Fibroblast of lung (primary cell): ENCODE results near the gene SUSD1. TPM values are rescaled to one million over a fixed set of nuclear protein-coding genes. Genes with fewer than 3 reads are reported as not detected.

Source experiments
- DNase-seq, 2 donors: peaks; one replicate each; pipeline versions ENCODE4 v3.0.0 to v3.0.0-alpha.2; 2010; ENCODE audit warnings: low read depth in 2 of 2
- H2AFZ ChIP-seq: 2 replicates; pipeline ENCODE4 v1.5.1; 2012; ENCODE audit warnings: low read length, control low read depth, inconsistent platforms
- H3K27ac ChIP-seq: 2 replicates; pipeline ENCODE4 v1.5.1; 2011; ENCODE audit warnings: low read length, control low read depth; ENCODE audit not compliant: insufficient read depth
- H3K27me3 ChIP-seq: 2 replicates; pipeline ENCODE4 v1.5.1; 2011; ENCODE audit warnings: mild to moderate bottlenecking, low read length; ENCODE audit not compliant: control insufficient read depth, insufficient read depth
- H3K36me3 ChIP-seq: 2 replicates; pipeline ENCODE4 v1.5.1; 2011; ENCODE audit warnings: low read length; ENCODE audit not compliant: control insufficient read depth, insufficient read depth
- H3K4me1 ChIP-seq: 2 replicates; pipeline ENCODE4 v1.5.1; 2011; ENCODE audit warnings: low read length; ENCODE audit not compliant: control insufficient read depth, insufficient read depth; ENCODE audit errors: extremely low read depth
- H3K4me2 ChIP-seq: 2 replicates; pipeline ENCODE4 v1.5.1; 2011; ENCODE audit warnings: low read length, control low read depth; ENCODE audit not compliant: insufficient read depth; ENCODE audit errors: extremely low read depth
- H3K4me3 ChIP-seq, 4 experiments: fragments of 200-600 bp in 1 of 4; sonication (generic) in 1 of 4; replicated peaks in 1 of 4; 2 replicates each; pipeline ENCODE4 v1.5.1; 2011 to 2016; ENCODE audit warnings: low read length in 4 of 4, low read depth in 3 of 4, mild to moderate bottlenecking in 3 of 4, control low read depth in 2 of 4, inconsistent platforms in 1 of 4, mixed read lengths in 1 of 4; ENCODE audit not compliant: insufficient read depth in 1 of 4; ENCODE audit errors: control extremely low read depth in 1 of 4
- H3K79me2 ChIP-seq: 2 replicates; pipeline ENCODE4 v1.5.1; 2012; ENCODE audit warnings: mild to moderate bottlenecking, low read length, inconsistent platforms; ENCODE audit not compliant: control insufficient read depth, insufficient read depth
- H3K9ac ChIP-seq: 2 replicates; pipeline ENCODE4 v1.5.1; 2011; ENCODE audit warnings: mild to moderate bottlenecking, low read length, control low read depth; ENCODE audit not compliant: insufficient read depth
- H3K9me3 ChIP-seq: 2 replicates; pipeline ENCODE4 v1.5.1; 2012; ENCODE audit warnings: low read depth, low read length; ENCODE audit not compliant: control insufficient read depth, insufficient read depth
- H4K20me1 ChIP-seq: 2 replicates; pipeline ENCODE4 v1.5.1; 2011; ENCODE audit warnings: low read length; ENCODE audit not compliant: control insufficient read depth, insufficient read depth; ENCODE audit errors: extremely low read depth
- EZH2 ChIP-seq: IDR thresholded peaks from 2 replicates; pipeline ENCODE4 v1.5.1; 2012; ENCODE audit warnings: low read length, control low read depth, mild to moderate bottlenecking; ENCODE audit errors: missing control alignments
- polyA plus RNA-seq, 2 donors: library from polyadenylated mRNA; depleted of rRNA in 1 of 2; stranded (reverse) in 1 of 2; unstranded in 1 of 2; fragments of >200 nt; gene quantifications; 2 replicates each; pipeline ENCODE4 v1.2.1, GENCODE V29; 2011 to 2012; ENCODE audit warnings: missing spikeins in 1 of 2
- total RNA-seq: library from RNA; depleted of rRNA; stranded (reverse); fragments of >200 nt; gene quantifications from 2 replicates; pipeline ENCODE4 v1.2.1, GENCODE V29; 2014
- TF ChIP-seq, protein P1 (sequence below), 2 donors: IDR thresholded peaks in 1 of 2; conservative IDR thresholded peaks in 1 of 2; 1 replicate in 1 of 2; 2 replicates in 1 of 2; pipeline ENCODE4 v1.5.1; 2011 to 2012; ENCODE audit warnings: low read length in 2 of 2, control low read depth in 1 of 2, inconsistent platforms in 1 of 2, low read depth in 1 of 2, mild to moderate bottlenecking in 1 of 2

The SUSD1 gene
- total and polyA plus RNA-seq, 2 donors (not counting 1 experiment from before 2014, with no cell fraction given): 27.4 to 28.6 TPM

DNA sequence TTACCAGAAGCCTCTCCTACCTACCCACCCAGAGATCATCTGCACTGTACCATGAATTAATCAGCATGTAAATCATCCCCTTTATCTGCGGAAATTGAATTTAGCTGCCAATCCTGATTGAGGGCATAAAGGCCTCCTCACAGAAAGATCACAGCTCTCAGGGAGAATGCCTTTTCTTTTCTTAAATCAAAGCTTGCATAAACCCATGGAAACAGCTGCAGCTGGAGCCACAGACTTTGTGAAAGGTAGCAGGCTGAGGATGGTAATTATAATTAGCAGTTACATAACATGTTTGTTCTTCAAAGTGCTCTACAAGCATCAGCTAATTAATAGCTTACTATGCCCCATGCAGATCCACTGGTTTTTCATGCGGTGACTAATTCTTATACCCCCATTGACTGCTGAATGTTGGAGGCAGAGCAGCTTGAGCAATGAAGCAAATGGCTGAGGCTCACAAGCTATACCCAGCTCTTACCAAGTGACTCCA lies 54.6 kb downstream of the SUSD1 start:
- no peak overlapping the region for H3K4me2 ChIP-seq
- TF ChIP-seq, protein P1, sequence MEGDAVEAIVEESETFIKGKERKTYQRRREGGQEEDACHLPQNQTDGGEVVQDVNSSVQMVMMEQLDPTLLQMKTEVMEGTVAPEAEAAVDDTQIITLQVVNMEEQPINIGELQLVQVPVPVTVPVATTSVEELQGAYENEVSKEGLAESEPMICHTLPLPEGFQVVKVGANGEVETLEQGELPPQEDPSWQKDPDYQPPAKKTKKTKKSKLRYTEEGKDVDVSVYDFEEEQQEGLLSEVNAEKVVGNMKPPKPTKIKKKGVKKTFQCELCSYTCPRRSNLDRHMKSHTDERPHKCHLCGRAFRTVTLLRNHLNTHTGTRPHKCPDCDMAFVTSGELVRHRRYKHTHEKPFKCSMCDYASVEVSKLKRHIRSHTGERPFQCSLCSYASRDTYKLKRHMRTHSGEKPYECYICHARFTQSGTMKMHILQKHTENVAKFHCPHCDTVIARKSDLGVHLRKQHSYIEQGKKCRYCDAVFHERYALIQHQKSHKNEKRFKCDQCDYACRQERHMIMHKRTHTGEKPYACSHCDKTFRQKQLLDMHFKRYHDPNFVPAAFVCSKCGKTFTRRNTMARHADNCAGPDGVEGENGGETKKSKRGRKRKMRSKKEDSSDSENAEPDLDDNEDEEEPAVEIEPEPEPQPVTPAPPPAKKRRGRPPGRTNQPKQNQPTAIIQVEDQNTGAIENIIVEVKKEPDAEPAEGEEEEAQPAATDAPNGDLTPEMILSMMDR (conservative IDR thresholded peaks at IDR 0.05 in 1 of 2, IDR thresholded peaks at IDR 0.05 in 1 of 2; ENCODE audit: low read depth in 1 of 2, low read length in 2 of 2): no peak
- no peak for TF ChIP-seq EZH2
- no peaks in the 10 kb centered on the region for H3K79me2 ChIP-seq
- DNase-seq: peak in 1 of 2 donors; percentile 63
- no peaks in the 10 kb centered on the region for H3K27me3 ChIP-seq
- no peaks in the 10 kb centered on the region for H3K4me1 ChIP-seq
- no peak overlapping the region for H3K27ac ChIP-seq
- H3K9ac ChIP-seq: no peak overlapping the region
- no peaks in the 10 kb centered on the region for H4K20me1 ChIP-seq
- H3K4me3 ChIP-seq: no peak overlapping the region
- no peaks in the 10 kb centered on the region for H3K9me3 ChIP-seq
- H2AFZ ChIP-seq: no peak overlapping the region
- no peaks in the 10 kb centered on the region for H3K36me3 ChIP-seq

DNA sequence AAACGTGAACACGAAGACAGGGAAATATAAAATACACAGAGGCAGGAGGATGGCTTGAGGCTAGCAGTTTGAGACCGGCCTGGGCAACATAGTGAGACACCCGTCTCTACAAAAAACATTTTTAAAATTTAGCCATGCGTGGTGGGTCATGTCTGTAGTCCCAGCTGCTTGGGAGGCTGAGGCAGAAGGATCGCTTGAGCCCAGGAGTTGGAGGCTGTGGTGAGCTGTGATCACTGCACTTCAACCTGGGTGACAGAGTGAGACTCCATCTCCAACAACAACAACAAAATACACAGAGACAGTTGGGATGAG lies 55.1 kb downstream of the SUSD1 start:
- Histone ChIP-seq H3K27ac (no peak overlapping the region), H3K27me3 (no peaks in the 10 kb centered on the region), H3K36me3 (no peaks in the 10 kb centered on the region), H3K4me1 (no peaks in the 10 kb centered on the region), H3K4me3 (no peak overlapping the region), H2AFZ (no peak overlapping the region), H4K20me1 (no peaks in the 10 kb centered on the region), H3K9ac (no peak overlapping the region), H3K4me2 (no peak overlapping the region), H3K9me3 (no peaks in the 10 kb centered on the region), H3K79me2 (no peaks in the 10 kb centered on the region)
- DNase-seq: no peak
- no peak for TF ChIP-seq EZH2
- TF ChIP-seq, protein P1 (conservative IDR thresholded peaks at IDR 0.05 in 1 of 2, IDR thresholded peaks at IDR 0.05 in 1 of 2; ENCODE audit: low read depth in 1 of 2, low read length in 2 of 2): no peak

DNA sequence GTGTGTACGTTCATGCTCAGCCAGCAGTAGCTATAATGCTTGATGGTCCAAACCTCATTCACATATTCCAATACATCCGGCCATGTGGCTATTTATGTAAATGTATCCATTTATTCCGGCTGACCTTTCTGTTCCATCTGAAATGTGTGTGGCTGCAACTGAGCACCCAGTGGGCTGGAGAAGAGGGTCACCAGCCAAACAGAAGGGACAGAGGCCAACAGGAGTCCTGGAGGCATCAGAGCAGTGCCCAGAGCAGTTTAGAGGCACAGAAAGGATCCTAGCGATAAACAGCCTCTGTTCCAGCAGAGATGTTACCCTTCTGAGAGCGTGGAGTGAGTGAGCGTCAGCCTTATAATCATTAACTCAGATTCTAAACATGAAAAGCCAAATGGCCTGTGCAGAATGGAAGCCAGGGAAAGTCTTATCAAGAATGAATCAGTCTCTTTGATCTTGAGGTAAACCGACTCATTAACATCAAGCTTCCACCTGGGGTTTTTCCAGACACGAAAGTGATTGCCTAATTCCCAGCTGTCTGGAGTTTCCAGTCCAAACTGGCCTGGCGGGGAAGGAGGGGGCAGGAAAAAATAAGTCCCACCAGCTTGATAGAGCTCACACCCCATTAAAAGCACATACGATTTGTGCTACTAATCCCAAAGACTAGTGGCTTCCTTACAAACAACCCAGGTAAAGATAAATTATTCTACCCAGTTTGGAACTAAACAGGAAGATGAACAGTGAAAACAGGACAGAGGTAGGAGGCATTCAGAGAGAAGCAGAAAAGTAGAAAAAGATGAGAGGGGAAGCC lies 55.7 kb downstream of the SUSD1 start:
- Histone ChIP-seq H4K20me1 (no peaks in the 10 kb centered on the region), H3K4me2 (no peak overlapping the region)
- peak; percentile 3 to 94 for DNase-seq

More for the DNA sequence above, 55.7 kb downstream of the SUSD1 start:
- Histone ChIP-seq H3K4me3 (no peak overlapping the region), H3K79me2 (no peaks in the 10 kb centered on the region), H3K27ac (no peak overlapping the region), H3K9ac (no peak overlapping the region), H2AFZ (no peak overlapping the region), H3K36me3 (no peaks in the 10 kb centered on the region), H3K4me1 (no peaks in the 10 kb centered on the region), H3K9me3 (no peaks in the 10 kb centered on the region), H3K27me3 (no peaks in the 10 kb centered on the region)
- no peak for TF ChIP-seq EZH2
- TF ChIP-seq, protein P1 (conservative IDR thresholded peaks at IDR 0.05 in 1 of 2, IDR thresholded peaks at IDR 0.05 in 1 of 2; ENCODE audit: low read depth in 1 of 2, low read length in 2 of 2): no peak
